NB4 (cell line): ENCODE results near the gene PDPN.
"Not testable (repeated sequence)": the region's sequence is repeated elsewhere in the genome, so short reads cannot be mapped to it uniquely, and the experiment has no call there.

Source experiments
- DNase-seq: peaks from one replicate; pipeline ENCODE4 v3.0.0; 2010; ENCODE audit warnings: low read depth
- H3K4me3 ChIP-seq: one replicate; pipeline ENCODE4 v1.5.1; 2011; ENCODE audit warnings: mild to moderate bottlenecking, low read depth, low read length, moderate library complexity
- CTCF ChIP-seq: IDR thresholded peaks from one replicate; pipeline ENCODE4 v1.5.1; 2012; ENCODE audit warnings: low read depth, low read length
- MAX ChIP-seq: IDR thresholded peaks from 2 replicates; pipeline ENCODE4 v1.6.1; 2011; ENCODE audit warnings: low read depth, low read length
- MYC ChIP-seq: IDR thresholded peaks from 2 replicates; pipeline ENCODE4 v1.6.1; 2011; ENCODE audit warnings: low read depth, low read length
- POLR2A ChIP-seq: IDR thresholded peaks from 2 replicates; pipeline ENCODE4 v1.6.1; 2011; ENCODE audit warnings: mild to moderate bottlenecking; ENCODE audit not compliant: insufficient read length; ENCODE audit errors: extremely low read depth

PDPN gene

GRCh38 chr1:13549521-13549920 is 34.1 kb upstream of the PDPN start:
- TF ChIP-seq MYC: no peak
- no peak for TF ChIP-seq MAX
- no peak for TF ChIP-seq POLR2A
- no peak for TF ChIP-seq CTCF
- H3K4me3 ChIP-seq: no peak overlapping the region
- no peak for DNase-seq

GRCh38 chr1:13550663-13551062 is 33.0 kb upstream of the PDPN start:
- no peak overlapping the region for H3K4me3 ChIP-seq
- no peak for DNase-seq
- TF ChIP-seq MYC (no peak), MAX (no peak), POLR2A (no peak), CTCF (no peak)

GRCh38 chr1:13554798-13555197 is 28.8 kb upstream of the PDPN start:
- H3K4me3 ChIP-seq: no peak overlapping the region
- DNase-seq: no peak
- no peak for TF ChIP-seq POLR2A
- no peak for TF ChIP-seq MYC
- TF ChIP-seq CTCF: no peak
- no peak for TF ChIP-seq MAX

- TF ChIP-seq CTCF (no peak), MYC (no peak), POLR2A (no peak), MAX (no peak)
- no peak for DNase-seq
- no peak overlapping the region for H3K4me3 ChIP-seq
These were observed 27.3 kb upstream of the PDPN start for GRCh38 chr1:13556224-13556764.

GRCh38 chr1:13560541-13560940 is 23.1 kb upstream of the PDPN start:
- no peak for DNase-seq
- TF ChIP-seq MYC: no peak
- TF ChIP-seq POLR2A: no peak
- no peak for TF ChIP-seq CTCF
- TF ChIP-seq MAX: no peak
- no peak overlapping the region for H3K4me3 ChIP-seq

GRCh38 chr1:13562981-13563380 is 20.7 kb upstream of the PDPN start:
- not testable (repeated sequence) for DNase-seq, H3K4me3 ChIP-seq
